NT2/D1 (cell line): ENCODE measurements around the gene HPS1.

Experiments
- SUZ12 ChIP-seq: IDR thresholded peaks from 2 replicates; pipeline ENCODE4 v1.6.1; 2011; ENCODE audit not compliant: insufficient read length, insufficient read depth; ENCODE audit errors: extremely low read depth
- YY1 ChIP-seq: IDR thresholded peaks from 2 replicates; pipeline ENCODE4 v1.6.1; 2011; ENCODE audit not compliant: insufficient read length, insufficient read depth
- ZNF274 ChIP-seq: IDR thresholded peaks from 2 replicates; pipeline ENCODE4 v1.6.1; 2011; ENCODE audit warnings: mild to moderate bottlenecking, low read depth, low read length

- TF ChIP-seq ZNF274 = no peak
- TF ChIP-seq SUZ12 = no peak
- no peak for TF ChIP-seq YY1
These were observed 19.1 kb upstream of the HPS1 start for GRCh38 chr10:98465866-98466265.
